OCI-LY3 (cell line): ENCODE data around the gene DDB1.

ENCODE experiments used
- CTCF ChIP-seq: fragments of 200-600, 300-600 bp; sonication (generic); IDR thresholded peaks from 2 replicates; pipeline ENCODE4 v1.5.1; 2014; ENCODE audit warnings: antibody characterized with exemption, low read length, low read depth
- EZH2phosphoT487 ChIP-seq: fragments of 200-600 bp; shearing (Covaris generic); IDR thresholded peaks from 2 replicates; pipeline ENCODE4 v1.6.1; 2018; ENCODE audit warnings: antibody characterized with exemption, mixed run types, low read depth

- no peak for TF ChIP-seq EZH2phosphoT487
- no peak for TF ChIP-seq CTCF
These were observed at the start of gene DDB1, which contains the start of gene TKFC for GRCh38 chr11:61332797-61333549.
